GM19023 (cell line): ENCODE measurements around the gene PALS2.

Experiments
- ATAC-seq: cut with Tn5 transposase; IDR thresholded peaks from one replicate; pipeline ENCODE4 v1.9.1; 2021; ENCODE audit warnings: mild to moderate bottlenecking, moderate library complexity; ENCODE audit not compliant: unreplicated experiment

The PALS2 gene

GRCh38 chr7:24572997-24573553 lies at the start of gene PALS2:
Gene PALS2, plus strand, starts transcription at chr7:24573452. Its CDS starts 50,216 bp downstream, at chr7:24623668.
- peak; percentile 53 for ATAC-seq

GRCh38 chr7:24531255-24531654 lies 42.0 kb upstream of the PALS2 start:
- no peak for ATAC-seq

GRCh38 chr7:24536682-24537081 lies 36.6 kb upstream of the PALS2 start:
- no peak for ATAC-seq

GRCh38 chr7:24540956-24541355 lies 32.3 kb upstream of the PALS2 start:
- no peak for ATAC-seq

- ATAC-seq = no peak
Measured at GRCh38 chr7:24545215-24545614, 28.0 kb upstream of the PALS2 start.

- ATAC-seq = no peak
Measured at GRCh38 chr7:24548390-24548789, 24.9 kb upstream of the PALS2 start.

GRCh38 chr7:24549991-24550390 lies 23.3 kb upstream of the PALS2 start:
- ATAC-seq = no peak

- ATAC-seq = no peak
Measured at GRCh38 chr7:24555184-24555583, 18.1 kb upstream of the PALS2 start.

GRCh38 chr7:24555719-24556118 lies 17.5 kb upstream of the PALS2 start:
- no peak for ATAC-seq

- no peak for ATAC-seq
Measured at GRCh38 chr7:24560772-24561171, 12.5 kb upstream of the PALS2 start.

GRCh38 chr7:24566274-24566673 lies 7.0 kb upstream of the PALS2 start:
- no peak for ATAC-seq

- no peak for ATAC-seq
Measured at GRCh38 chr7:24570983-24571382, 2.3 kb upstream of the PALS2 start.

GRCh38 chr7:24572016-24572392 lies 1.2 kb upstream of the PALS2 start:
- no peak for ATAC-seq

GRCh38 chr7:24572393-24572996 lies 757 bp upstream of the PALS2 start:
- ATAC-seq = no peak

- peak; percentile 39 for ATAC-seq
Measured at GRCh38 chr7:24573554-24574338, 494 bp downstream of the PALS2 start.

- ATAC-seq = no peak
Measured at GRCh38 chr7:24574386-24574785, 1.1 kb downstream of the PALS2 start.

- no peak for ATAC-seq
Measured at GRCh38 chr7:24574950-24575349, 1.7 kb downstream of the PALS2 start.

GRCh38 chr7:24576171-24577025 lies 3.1 kb downstream of the PALS2 start:
- no peak for ATAC-seq

GRCh38 chr7:24578052-24578451 lies 4.8 kb downstream of the PALS2 start:
- no peak for ATAC-seq

- no peak for ATAC-seq
Measured at GRCh38 chr7:24580283-24580946, 7.2 kb downstream of the PALS2 start.

- no peak for ATAC-seq
Measured at GRCh38 chr7:24582166-24582565, 8.9 kb downstream of the PALS2 start.
